RPMI8226 (cell line): Measurements from ENCODE around the gene PURA.
A peak's percentile ranks its signal among the peaks of the same experiment; 100 is the strongest.
"Not testable (repeated sequence)": the region's sequence is repeated elsewhere in the genome, so short reads cannot be mapped to it uniquely, and the experiment has no call there.

Source experiments
- DNase-seq: peaks from one replicate; pipeline ENCODE4 v3.0.0-alpha.2; 2015

Gene PURA

GRCh38 chr5:140136624-140137023, 22.7 kb downstream of the PURA start:
- no peak for DNase-seq

DNA sequence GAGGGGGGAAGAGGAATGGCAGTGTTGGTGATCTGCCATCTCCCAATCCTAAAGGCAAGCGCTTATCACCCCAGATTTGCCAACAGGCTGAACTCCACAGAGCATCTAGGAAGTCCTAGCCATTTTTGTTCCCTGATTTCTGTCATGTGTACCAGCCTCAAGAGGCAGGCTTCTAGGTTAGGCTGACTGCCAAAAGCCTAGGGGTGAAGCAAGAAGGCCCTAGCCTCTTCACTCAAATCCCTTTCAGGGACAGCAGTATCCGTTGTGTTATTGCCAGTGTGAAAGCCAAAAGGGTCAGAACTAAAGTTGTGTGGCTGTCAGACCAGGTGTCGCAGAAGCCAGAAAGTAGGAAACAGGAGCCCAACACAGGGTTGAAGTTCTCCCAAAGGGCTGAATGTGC, 26.5 kb downstream of the PURA start:
- DNase-seq, result no peak

GRCh38 chr5:140141241-140141640, 27.3 kb downstream of the PURA start:
- DNase-seq, result no peak

DNA sequence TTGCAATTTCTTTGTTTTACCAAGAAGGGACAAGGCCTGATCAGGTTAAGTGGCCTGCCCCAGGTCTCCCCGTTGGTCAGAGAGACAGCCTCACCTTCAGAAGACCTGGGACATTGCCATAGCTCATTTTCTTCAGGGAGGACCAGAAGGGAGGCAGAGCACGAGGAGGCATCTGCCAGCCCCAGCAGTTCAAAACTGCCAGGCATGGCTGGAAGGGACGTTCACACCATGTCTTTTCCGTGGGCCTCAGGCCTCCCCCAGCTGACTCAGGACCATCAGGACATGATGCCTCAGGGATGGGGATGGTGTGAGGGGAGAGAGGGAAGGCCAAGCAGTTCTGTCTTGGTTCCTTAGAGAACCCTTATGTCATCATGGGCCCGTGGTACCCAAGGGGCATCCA, 28.3 kb downstream of the PURA start:
- no peak for DNase-seq

- DNase-seq, result no peak
Observed at GRCh38 chr5:140142856-140143255, 28.9 kb downstream of the PURA start.

- DNase-seq, result no peak
Observed at GRCh38 chr5:140143521-140144258, 29.8 kb downstream of the PURA start.

DNA sequence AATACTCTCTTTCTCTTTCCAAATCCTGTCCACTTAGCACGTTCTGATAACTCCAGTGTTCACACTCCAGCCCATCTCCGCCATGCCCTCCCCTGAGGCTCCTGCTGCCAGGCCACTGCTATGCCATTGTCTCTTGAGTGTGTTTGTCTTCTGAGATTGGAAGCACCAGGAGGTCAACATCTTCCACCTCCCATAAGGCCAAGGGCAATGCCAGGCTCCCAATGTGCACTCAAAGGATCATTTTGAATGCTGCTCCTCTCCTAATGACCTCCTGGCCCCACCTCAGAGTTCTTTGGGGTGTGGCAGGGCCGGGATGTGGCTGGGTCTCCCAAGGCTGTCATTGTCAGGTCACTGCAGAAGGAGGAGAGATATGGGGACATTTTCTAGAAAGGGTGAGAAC, 31.3 kb downstream of the PURA start:
- DNase-seq, result no peak

- DNase-seq, result peak; percentile 80
Observed at GRCh38 chr5:140145818-140146522, 32.1 kb downstream of the PURA start.

- DNase-seq, result no peak
Observed at GRCh38 chr5:140146523-140146842, 32.6 kb downstream of the PURA start.

DNA sequence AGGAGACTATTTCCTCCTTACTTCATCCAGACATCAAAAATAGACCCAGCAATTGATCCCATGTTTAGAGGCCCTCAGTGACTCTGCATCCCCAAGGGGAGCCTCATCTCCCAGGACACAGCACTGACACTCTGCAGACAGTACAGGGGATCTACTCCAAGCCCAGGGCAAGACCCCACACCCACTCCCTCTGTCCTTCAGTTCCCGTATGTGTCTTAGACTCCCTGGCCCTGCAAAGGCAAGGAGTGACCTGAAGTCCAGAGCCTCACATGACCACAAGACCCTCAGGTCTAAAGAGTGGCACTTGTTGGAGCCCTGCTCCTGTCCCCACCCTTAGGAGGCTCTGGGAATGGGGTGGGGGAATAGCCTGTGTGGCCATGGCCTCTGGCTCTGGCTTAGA, 33.6 kb downstream of the PURA start:
- DNase-seq, result no peak

DNA sequence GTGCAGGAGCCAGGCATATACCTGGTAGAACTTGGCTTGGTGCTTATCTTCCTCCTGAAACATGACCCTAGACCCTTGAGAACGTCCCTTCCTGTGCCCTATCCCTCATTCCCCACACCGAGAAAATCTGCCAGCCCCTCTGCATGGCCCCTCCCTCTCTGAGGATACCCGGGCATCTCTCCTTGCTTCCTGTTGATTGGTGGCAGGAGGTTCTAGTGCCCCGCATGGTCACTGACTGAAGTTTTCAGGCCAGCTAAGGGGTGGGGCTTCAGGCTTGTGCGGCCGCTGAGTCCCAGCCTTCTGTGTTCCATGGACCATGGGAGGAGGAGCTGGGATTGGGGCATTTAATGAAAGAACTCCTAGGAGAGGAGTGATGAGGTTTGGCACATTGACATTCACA, 34.6 kb downstream of the PURA start:
- DNase-seq, result no peak

GRCh38 chr5:140150201-140150600, 36.3 kb downstream of the PURA start:
- no peak for DNase-seq

DNA sequence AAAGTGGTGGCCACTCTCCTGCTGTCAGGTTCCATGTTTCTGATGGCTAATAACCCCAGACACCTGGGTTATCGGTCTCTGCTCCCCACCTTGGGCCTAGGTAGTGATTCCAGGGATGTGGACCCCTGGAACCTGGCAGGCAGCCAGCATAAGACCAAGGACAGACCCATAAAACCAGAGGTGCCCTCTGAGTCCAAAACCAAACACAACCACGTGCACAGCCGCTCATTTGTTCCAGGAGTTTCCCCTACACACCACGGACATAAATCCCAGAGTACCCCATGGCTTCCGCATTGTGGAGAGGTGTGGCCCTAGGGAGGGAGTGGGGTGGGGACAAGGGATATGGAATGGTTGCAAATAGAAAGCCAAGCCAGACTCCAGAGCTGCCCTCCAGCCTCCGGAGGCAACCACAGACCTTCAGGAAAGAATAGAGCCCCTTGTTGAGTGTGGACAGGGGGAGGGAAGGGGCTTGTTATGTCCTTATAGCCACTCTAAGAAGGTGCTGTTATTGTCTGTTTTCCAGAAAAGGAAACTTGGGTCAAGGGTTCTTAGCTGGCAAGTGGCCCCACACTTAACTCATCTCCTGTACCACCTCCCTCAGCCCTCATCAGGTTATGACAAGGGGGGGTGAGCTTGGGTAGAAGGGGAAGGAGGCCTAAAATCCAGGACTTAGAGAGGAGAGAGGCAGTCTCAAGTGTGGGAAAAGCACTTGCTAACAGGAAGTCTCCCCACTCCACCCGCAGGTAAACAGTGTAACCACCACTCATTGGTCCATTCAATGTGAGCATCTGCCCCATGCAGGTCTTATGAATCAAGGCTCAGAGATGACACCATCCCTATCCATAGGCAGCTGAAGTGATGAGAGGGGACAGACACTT, 37.5 kb downstream of the PURA start:
- DNase-seq, result no peak

DNA sequence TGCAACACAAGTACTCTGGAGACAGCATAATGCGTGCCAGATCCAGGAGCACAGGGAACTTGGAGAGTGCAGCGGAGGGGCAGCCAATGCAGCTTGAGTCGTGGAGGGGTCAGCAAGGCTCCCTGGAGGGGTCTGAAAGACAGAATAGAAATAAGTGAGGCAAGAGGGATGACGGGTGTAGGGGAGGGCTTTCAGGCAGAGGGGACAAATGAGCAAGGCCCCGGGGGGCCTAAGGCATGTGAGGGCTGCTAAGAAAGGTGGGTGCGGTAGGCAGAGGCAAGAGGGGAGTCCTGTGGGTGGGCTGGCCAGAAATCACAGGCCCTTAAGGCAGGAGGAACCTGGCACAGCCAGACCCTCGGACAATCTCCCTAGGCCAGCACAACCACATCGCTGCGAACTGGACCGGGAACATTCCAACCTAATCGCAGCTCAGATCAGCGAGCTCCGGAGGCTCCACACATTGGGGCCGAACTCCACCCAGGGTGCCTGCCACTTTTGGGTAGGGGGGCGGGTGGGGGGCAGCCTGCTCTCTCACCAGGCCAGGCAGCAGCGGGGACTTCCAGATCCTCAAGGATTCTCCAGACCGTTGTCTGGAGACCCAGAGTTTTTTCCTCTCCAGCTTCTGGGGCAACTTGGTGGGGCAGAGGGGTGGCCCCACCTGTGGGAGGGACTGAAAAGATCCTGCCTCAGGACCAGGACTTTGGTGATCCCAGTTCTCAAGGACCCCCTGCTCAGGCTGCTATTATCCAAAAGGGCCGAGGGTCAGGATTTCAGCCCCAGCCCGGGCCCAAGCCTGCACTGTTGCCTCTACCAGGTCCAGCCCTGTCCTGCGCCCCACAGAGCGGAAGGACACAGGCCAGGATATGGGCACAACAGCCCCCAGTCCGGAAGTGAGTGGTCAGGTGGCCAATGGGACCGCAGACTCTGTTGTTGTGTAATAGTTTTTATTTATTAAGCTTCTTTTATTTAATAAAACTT, 38.4 kb downstream of the PURA start:
- no peak for DNase-seq

DNA sequence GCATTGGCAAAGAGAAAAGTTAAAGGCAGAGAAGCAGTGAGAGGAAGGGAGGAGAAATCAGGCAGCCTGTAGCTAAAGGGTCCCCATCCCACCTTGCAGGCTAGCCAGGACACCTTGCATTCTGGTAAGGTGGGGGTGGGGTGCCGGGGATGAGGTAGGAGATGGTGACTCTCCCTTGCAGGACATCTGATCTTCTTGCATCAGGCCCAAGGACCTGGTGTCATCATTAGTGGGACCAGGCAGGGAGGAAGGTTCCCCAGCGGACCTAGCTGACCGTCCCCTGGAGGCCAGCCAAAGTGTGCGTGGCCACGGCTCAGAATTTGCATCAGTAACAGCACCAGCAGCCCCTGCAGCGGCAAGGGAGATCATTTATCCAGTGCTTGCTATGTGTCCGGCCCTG, 39.3 kb downstream of the PURA start:
- DNase-seq, result no peak

DNA sequence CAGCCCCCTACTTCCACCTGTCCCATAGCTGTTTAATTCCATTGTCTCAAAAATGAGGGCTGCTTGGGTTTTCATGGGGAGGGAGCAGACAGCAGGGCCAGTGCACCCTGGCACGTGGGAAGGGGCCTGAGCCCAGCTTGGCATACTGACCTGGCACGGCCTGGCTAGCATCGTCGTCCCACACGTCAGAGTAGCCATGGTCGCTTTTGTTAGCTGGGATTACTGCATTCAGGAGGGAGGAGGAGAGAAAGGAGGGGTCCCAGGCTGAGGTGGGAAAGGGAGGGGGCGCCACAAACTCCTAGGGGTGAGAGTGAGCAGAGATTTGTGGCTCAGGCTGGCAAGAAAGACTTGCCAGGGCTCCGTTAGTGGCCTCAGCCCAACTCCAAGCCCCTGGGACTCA, 40.0 kb downstream of the PURA start:
- DNase-seq, result no peak

DNA sequence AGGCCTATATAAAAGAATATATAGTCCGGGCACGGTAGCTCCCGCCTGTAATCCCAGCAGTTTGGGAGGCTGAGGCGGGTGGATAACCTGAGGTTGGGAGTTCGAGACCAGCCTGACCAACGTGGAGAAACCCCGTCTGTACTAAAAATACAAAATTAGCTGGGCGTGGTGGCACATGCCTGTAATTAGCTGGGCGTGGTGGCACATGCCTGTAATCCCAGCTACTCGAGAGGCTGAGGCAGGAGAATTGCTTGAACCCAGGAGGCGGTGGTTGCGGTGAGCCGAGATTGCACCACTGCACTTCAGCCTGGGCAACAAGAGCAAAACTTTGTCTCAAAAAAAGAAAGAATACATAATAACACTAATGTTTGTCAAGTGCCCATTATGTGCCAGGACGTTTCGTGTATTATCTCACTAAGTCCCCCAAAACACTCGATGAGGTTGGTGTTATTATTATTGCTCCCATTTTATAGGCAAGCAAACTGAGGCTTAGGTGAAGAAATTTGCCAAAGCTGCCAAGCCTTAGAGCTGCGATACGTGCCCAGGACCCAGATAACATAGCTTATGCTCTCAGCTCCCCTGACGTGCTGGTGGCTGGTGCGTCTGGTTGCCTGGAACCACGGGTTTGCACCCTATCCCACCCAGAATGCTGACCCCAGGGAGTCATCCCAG, 40.9 kb downstream of the PURA start:
- not testable (repeated sequence) for DNase-seq

- DNase-seq, result peak; percentile 87
Observed at GRCh38 chr5:140157032-140157781, 43.3 kb downstream of the PURA start.

- no peak for DNase-seq
Observed at GRCh38 chr5:140159014-140159927, 45.4 kb downstream of the PURA start.

DNA sequence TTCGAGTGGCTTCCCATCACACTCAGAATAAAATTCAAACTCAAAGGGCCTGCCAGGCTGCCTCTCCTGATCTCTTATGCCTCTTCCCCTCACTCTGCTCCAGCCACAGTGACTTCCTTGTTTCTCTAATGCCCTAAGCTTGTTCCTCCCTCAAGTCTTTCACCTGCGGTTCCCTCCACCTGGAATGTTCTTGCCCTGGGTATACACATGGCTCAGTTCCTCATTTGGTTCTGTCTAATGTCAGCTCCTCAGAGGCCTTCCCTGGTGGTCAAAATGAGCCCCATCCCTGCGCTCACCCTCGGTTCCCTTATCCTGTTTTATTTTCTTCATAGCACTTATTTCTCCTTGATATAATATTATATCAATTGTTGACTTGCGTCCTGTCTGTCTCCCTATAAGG, 48.4 kb downstream of the PURA start:
- DNase-seq, result no peak
